Stomach smooth muscle (tissue), 2 donors: Measurements from ENCODE around the gene BTBD16.

ENCODE experiments used
- H3K27ac ChIP-seq: one replicate; pipeline ENCODE4 v1.7.0; 2013; ENCODE audit warnings: mild to moderate bottlenecking, low read length, inconsistent platforms
- H3K27me3 ChIP-seq, 2 donors: one replicate each; pipeline ENCODE4 v1.7.0; 2013; ENCODE audit warnings: low read length in 2 of 2; ENCODE audit not compliant: insufficient read depth in 2 of 2, control insufficient read depth in 1 of 2
- H3K36me3 ChIP-seq, 2 donors: one replicate each; pipeline ENCODE4 v1.7.0; 2013; ENCODE audit warnings: low read length in 2 of 2; ENCODE audit not compliant: control insufficient read depth in 2 of 2, insufficient read depth in 2 of 2
- H3K4me1 ChIP-seq: one replicate; pipeline ENCODE4 v1.7.0; 2013; ENCODE audit warnings: low read length; ENCODE audit not compliant: control insufficient read depth, insufficient read depth
- H3K4me3 ChIP-seq, 2 donors: one replicate each; pipeline ENCODE4 v1.7.0; 2013; ENCODE audit warnings: low read length in 2 of 2
- H3K9ac ChIP-seq, 2 donors: one replicate each; pipeline ENCODE4 v1.7.0; 2013; ENCODE audit warnings: low read length in 2 of 2, mild to moderate bottlenecking in 1 of 2
- H3K9me3 ChIP-seq, 2 donors: one replicate each; pipeline ENCODE4 v1.7.0; 2013; ENCODE audit warnings: low read length in 2 of 2; ENCODE audit not compliant: control insufficient read depth in 2 of 2
- donor health status: healthy.
- donor health status: Pancreatic carcinoma.

Gene BTBD16

DNA sequence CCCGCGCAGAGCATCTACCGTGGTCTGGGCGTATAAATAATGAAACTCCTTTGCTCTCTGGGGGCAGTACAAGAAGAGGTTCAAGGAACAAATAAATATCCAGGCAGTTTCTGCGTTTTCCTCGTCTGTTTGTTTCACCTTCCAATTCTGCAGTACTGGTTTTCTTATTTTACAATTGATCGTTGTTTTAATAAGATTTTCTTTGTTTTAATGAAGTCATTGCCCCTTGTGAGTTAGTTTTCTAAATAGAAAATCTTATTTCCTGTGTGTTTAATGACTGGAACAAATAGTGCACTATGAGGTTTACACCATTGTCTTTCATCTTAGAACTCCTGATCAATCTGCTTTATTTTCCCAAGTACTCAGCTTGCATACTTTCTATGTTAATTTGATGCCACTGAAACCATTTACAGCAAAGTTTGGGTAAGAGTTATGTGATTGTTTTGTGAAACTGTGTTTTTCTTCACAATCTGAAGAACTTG is 104.6 kb downstream of the BTBD16 start:
- peaks cover 20% of the 10 kb centered on the region for H3K4me1 ChIP-seq
- H3K27ac ChIP-seq: peak overlapping the region; percentile 83
- H3K36me3 ChIP-seq: no peaks in the 10 kb centered on the region
- peak overlapping the region; percentile 88 to 91 for H3K4me3 ChIP-seq
- no peaks in the 10 kb centered on the region for H3K27me3 ChIP-seq
- H3K9ac ChIP-seq: peak overlapping the region; percentile 80 to 91
- H3K9me3 ChIP-seq: no peaks in the 10 kb centered on the region

DNA sequence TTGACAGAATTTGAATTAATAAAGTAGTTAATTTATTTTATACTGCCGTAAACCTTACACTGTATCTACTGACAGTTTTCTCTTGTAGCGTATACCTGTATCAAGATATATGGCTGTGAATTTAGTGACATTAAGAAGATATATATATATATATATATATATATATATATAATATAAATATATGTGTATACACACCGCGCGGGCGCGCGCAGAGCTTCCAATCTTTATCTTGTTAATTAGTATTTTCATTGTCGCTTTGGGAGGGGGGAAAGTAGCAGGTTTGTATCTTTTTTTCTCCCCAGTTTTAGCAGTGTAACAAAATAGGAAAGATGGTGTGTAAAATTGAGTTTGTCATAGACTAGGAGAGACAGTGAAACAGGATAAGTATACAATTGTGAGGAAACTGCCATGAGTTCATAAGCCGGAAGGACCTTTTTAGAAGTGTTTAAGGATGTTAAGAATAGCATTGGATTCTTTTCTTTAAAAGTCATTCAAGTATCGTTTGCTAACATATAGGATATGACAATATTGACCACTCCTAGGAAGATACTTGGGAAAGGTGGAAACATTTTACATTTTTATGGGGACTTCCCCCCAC is 105.4 kb downstream of the BTBD16 start:
- H3K4me3 ChIP-seq: no peak overlapping the region
- no peak overlapping the region for H3K27ac ChIP-seq
- peaks cover 17% of the 10 kb centered on the region for H3K4me1 ChIP-seq
- no peak overlapping the region for H3K9ac ChIP-seq
- no peaks in the 10 kb centered on the region for H3K9me3 ChIP-seq
- no peaks in the 10 kb centered on the region for H3K27me3 ChIP-seq
- H3K36me3 ChIP-seq: no peaks in the 10 kb centered on the region

- no peak overlapping the region for H3K4me3 ChIP-seq
- H3K27ac ChIP-seq: no peak overlapping the region
- H3K9me3 ChIP-seq: no peaks in the 10 kb centered on the region
- no peaks in the 10 kb centered on the region for H3K36me3 ChIP-seq
- no peak overlapping the region for H3K9ac ChIP-seq
- H3K27me3 ChIP-seq: no peaks in the 10 kb centered on the region
- peaks cover 2% of the 10 kb centered on the region for H3K4me1 ChIP-seq
These were observed 107.9 kb downstream of the BTBD16 start for GRCh38 chr10:122379041-122379440.

GRCh38 chr10:122379537-122379936 is 108.4 kb downstream of the BTBD16 start:
- Histone ChIP-seq H3K27me3 (no peaks in the 10 kb centered on the region), H3K4me1 (no peaks in the 10 kb centered on the region), H3K27ac (no peak overlapping the region), H3K36me3 (no peaks in the 10 kb centered on the region), H3K4me3 (no peak overlapping the region), H3K9me3 (no peaks in the 10 kb centered on the region), H3K9ac (no peak overlapping the region)

DNA sequence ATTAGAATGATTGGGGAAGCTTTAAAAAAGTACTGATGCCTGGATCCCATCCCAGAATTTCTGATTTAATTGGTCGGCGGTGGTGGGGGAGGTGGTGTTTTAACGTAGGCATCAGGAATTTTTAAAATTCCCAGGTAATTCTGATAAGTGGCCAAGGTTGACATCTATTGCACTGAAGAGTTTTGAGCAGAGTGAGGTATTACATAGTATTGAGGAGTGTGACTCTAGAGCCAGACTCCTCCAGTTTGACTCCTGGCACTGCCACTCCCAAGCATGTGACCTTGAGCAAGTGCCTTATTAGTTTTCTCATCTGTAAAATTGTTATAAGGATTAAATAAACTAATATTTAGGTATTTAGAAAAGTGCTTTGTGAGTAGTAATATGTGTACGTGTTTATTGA is 109.6 kb downstream of the BTBD16 start:
- no peak overlapping the region for H3K4me3 ChIP-seq
- no peak overlapping the region for H3K27ac ChIP-seq
- H3K36me3 ChIP-seq: no peaks in the 10 kb centered on the region
- H3K4me1 ChIP-seq: no peaks in the 10 kb centered on the region
- no peaks in the 10 kb centered on the region for H3K27me3 ChIP-seq
- H3K9me3 ChIP-seq: no peaks in the 10 kb centered on the region
- no peak overlapping the region for H3K9ac ChIP-seq

DNA sequence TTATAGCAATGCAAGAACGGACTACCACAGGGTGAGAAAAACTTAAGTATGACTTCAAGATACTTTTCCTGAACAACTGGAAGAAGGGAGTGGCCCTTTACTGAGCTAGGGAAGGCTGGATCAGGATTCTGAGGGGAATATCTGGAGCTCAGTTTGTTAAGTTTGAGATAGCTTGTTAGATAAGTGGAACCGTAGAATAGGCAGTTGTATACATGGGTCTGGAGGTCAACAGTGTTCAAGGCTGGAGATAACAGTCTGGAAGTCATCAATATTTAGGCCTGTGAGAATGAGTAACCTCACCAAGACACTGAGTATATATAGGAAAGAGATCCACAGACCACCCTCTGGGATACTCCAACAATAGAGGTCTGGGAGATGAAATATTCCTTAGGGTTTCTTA is 110.6 kb downstream of the BTBD16 start:
- H3K9me3 ChIP-seq: no peaks in the 10 kb centered on the region
- no peaks in the 10 kb centered on the region for H3K36me3 ChIP-seq
- no peak overlapping the region for H3K4me3 ChIP-seq
- H3K9ac ChIP-seq: no peak overlapping the region
- H3K4me1 ChIP-seq: no peaks in the 10 kb centered on the region
- H3K27me3 ChIP-seq: no peaks in the 10 kb centered on the region
- H3K27ac ChIP-seq: no peak overlapping the region

GRCh38 chr10:122386514-122386913 is 115.4 kb downstream of the BTBD16 start:
- Histone ChIP-seq H3K9me3 (no peaks in the 10 kb centered on the region), H3K4me1 (peaks cover 2% of the 10 kb centered on the region), H3K27ac (no peak overlapping the region)

DNA sequence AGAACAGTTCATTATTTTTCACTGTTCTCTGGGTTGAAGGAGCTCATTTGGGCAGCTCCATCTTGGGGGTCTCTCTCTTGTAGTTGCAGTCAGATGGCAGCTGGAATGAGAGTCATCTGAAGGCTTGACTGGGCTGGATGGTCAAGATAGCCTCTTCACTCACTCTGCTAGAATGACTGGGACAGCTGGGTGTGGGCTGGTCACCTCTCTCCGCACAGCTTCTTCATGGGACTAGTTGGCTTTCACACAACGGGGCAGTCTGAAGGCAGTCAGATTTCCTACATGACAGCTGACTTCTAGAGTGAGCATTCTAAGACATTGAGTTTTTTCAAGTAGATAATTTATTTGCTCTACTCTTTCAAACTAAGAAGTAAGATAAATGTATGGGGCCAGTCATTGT is 116.5 kb downstream of the BTBD16 start:
- no peaks in the 10 kb centered on the region for H3K9me3 ChIP-seq
- H3K4me1 ChIP-seq: peaks cover 2% of the 10 kb centered on the region
- H3K27me3 ChIP-seq: no peaks in the 10 kb centered on the region
- H3K4me3 ChIP-seq: no peak overlapping the region
- H3K36me3 ChIP-seq: no peaks in the 10 kb centered on the region
- no peak overlapping the region for H3K9ac ChIP-seq
- no peak overlapping the region for H3K27ac ChIP-seq

More at GRCh38 chr10:122386514-122386913, 115.4 kb downstream of the BTBD16 start:
- Histone ChIP-seq H3K36me3 (no peaks in the 10 kb centered on the region), H3K27me3 (no peaks in the 10 kb centered on the region), H3K4me3 (no peak overlapping the region), H3K9ac (no peak overlapping the region)
